Measurements from ENCODE around the gene GLIS1. TPM values are rescaled to one million over a fixed set of nuclear protein-coding genes. Genes with fewer than 3 reads are reported as not detected.

Gene GLIS1
- total RNA-seq, 1 experiment from 2014 or later: 0.28 TPM

GRCh38 chr1:53581476-53581875 is 157.5 kb downstream of the GLIS1 start:
- Histone ChIP-seq H2BK5ac (ENCODE audit: insufficient read length, low read length) (no peak overlapping the region), H2BK15ac (ENCODE audit: low read depth, low read length) (no peak overlapping the region), H2BK120ac (ENCODE audit: low read depth, low read length, poor library complexity, severe bottlenecking) (no peak overlapping the region), H3K4me1 (ENCODE audit: insufficient read depth, low read length) (no peaks in the 10 kb centered on the region; the same call in 1 of the 2 replicates), H3T11ph (ENCODE audit: low read length) (no peak overlapping the region), H4K20me1 (ENCODE audit: control insufficient read depth, insufficient read depth, insufficient read length) (no peaks in the 10 kb centered on the region), H2BK20ac (ENCODE audit: low read depth, low read length, poor library complexity, severe bottlenecking) (no peak overlapping the region), H4K5ac (ENCODE audit: insufficient read length, low read depth, low read length) (no peak overlapping the region), H2BK12ac (ENCODE audit: insufficient read length, low read depth, low read length) (no peak overlapping the region), H3K4ac (ENCODE audit: low read depth, low read length) (no peak overlapping the region), H2AK5ac (ENCODE audit: insufficient read length, low read length) (no peak overlapping the region), H3K56ac (ENCODE audit: insufficient read length, low read depth, low read length) (no peak overlapping the region), H3K18ac (ENCODE audit: insufficient read length, low read depth, low read length) (no peak overlapping the region), H4K8ac (replicated peaks; ENCODE audit: insufficient read length, low read depth, low read length) (no peak overlapping the region), H3K79me2 (ENCODE audit: insufficient read depth, low read length) (no peaks in the 10 kb centered on the region), H3K9ac (ENCODE audit: extremely low read depth, insufficient read length, low read length) (no peak overlapping the region), H3K9me3 (ENCODE audit: control insufficient read depth, low read depth, low read length) (no peaks in the 10 kb centered on the region), H3K4me2 (ENCODE audit: insufficient read depth, insufficient read length, low read length) (no peak overlapping the region), H3K27ac (ENCODE audit: insufficient read length, low read depth, low read length) (no peak overlapping the region), H3K79me1 (ENCODE audit: insufficient read depth, low read depth, low read length, poor library complexity, severe bottlenecking) (no peaks in the 10 kb centered on the region), H3K23me2 (ENCODE audit: insufficient read length, low read depth, low read length, poor library complexity, severe bottlenecking) (no peaks in the 10 kb centered on the region), H2AFZ (ENCODE audit: low read length) (no peak overlapping the region), H3K14ac (ENCODE audit: insufficient read depth, low read length) (no peak overlapping the region), H3K27me3 (ENCODE audit: insufficient read depth, low read length) (no peaks in the 10 kb centered on the region), H3K23ac (ENCODE audit: insufficient read length, low read depth, low read length) (no peak overlapping the region), H4K91ac (ENCODE audit: insufficient read length, low read depth, low read length) (no peak overlapping the region)
- no peak for DNase-seq
- Mint-ChIP-seq H3K36me3 (ENCODE audit: insufficient read depth in 1 of 3, low read depth in 3 of 3) (no peaks in the 10 kb centered on the region), H3K27me3 (ENCODE audit: low read depth) (peaks cover 2% of the 10 kb centered on the region), H3K4me3 (no peak overlapping the region), H3K27ac (no peak overlapping the region), H3K9me3 (no peaks in the 10 kb centered on the region), H3K4me1 (peaks cover 13 to 24% of the 10 kb centered on the region in 2 experiments)
- no CpG with 5 or more reads among the region's 4 CpGs for WGBS (ENCODE audit: extremely low coverage, insufficient read length, low lambda C conversion rate)
- TF ChIP-seq CTCF (conservative IDR thresholded peaks at IDR 0.05): no peak
